Measurements from ENCODE around the gene APOL6. TPM values are rescaled to one million over a fixed set of nuclear protein-coding genes. Genes with fewer than 3 reads are reported as not detected.

APOL6 gene
- total and polyA plus RNA-seq, 2 of the 4 experiments (the other 2 are of a cell fraction): 1.2 to 7.2 TPM

DNA sequence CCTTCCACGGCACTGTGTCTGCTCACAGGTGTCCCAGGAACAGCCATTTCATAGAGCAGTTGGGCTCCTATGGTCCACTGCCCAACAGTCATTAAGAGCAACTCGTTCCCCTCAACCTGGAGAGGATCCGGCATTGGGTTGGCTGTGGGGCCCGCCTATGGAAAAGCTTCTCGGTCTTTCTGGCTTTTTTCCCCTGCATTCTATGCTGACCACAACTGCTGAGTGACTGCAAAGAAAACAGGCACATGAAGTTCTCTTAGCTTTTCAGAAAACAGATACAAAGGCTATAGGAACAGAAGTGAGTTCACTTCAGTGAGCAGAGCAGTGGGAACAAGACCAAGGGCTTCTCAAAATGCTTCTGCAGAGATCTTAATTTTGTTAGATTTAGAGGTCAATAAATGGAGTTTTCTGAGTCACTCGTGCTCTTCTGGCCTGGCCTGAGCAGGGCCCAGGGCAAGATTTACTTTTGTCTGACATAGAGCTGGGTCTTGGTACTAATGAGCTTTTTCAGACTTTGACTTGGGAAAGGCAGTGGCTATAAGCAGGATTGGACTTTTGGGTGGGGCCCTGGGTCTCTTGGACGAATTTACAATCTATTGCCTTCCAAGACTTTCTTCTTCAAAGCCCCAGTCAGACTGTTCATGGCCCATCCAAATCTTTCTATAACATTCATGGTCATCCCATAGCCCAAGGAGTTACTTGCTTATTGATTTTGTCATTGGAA lies 55.8 kb downstream of the APOL6 start (continued):
- TF ChIP-seq MAZ (IDR thresholded peaks at IDR 0.05; ENCODE audit: borderline replicate concordance, low read depth, low read length): no peak

DNA sequence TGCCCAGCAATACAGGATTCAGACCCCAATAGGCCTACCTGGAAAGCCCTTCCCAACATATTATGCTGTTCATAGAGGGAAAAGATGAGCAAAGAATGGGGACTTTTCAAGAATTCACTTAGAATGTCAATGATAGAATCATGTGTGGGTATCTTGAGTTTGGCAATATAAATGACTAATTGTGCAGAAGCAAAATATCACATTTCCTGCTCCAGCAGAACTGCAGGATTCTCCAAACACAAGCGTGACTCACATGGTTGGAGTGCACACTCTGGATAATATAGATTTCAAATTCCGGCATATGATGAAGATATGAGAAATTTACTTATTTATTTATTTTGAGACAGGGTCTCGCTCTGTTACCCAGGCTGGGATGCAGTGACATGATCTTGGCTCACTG lies 56.9 kb downstream of the APOL6 start:
- no CpG with 5 or more reads among the region's 3 CpGs for WGBS, 2 experiments (ENCODE audit: extremely low coverage in 2 of 2, insufficient read length in 1 of 2)
- in situ Hi-C loops (cut with MboI; ENCODE audit: low sequenced_read_pairs): no loop called here
- CTCF ChIA-PET: interaction anchor here (0.6 to 0.7 kb wide), 2 partner anchors 109 to 299 kb away, joined by 4 to 5 read pairs; no protein-coding TSS in a partner anchor

More for the DNA sequence above, 56.9 kb downstream of the APOL6 start:
- H3K4me2 ChIP-seq (ENCODE audit: low read depth, low read length): peak overlapping the region; percentile 28
- H2AK5ac ChIP-seq (ENCODE audit: low read depth, low read length): peak overlapping the region; percentile 48; the same call in 1 of the 2 replicates
- no peaks in the 10 kb centered on the region; the same call in 1 of the 2 replicates for H4K20me1 ChIP-seq (ENCODE audit: insufficient read depth, low read length)
- no peak overlapping the region; a peak in 1 of 4 replicates for H4K8ac ChIP-seq (ENCODE audit: low read depth in 2 of 2, low read length in 2 of 2)
- H2BK5ac ChIP-seq (ENCODE audit: low read depth, low read length, poor library complexity, severe bottlenecking): peak overlapping the region; percentile 68
- H4K91ac ChIP-seq (ENCODE audit: insufficient read depth, low read depth, low read length): no peak overlapping the region; the same call in 1 of the 2 replicates
- peak overlapping the region; percentile 55 for H2BK20ac ChIP-seq (ENCODE audit: low read depth, low read length)
- H3K23ac ChIP-seq (ENCODE audit: low read depth, low read length): no peak overlapping the region
- POLR2A ChIA-PET (ENCODE audit: unreplicated experiment): no interaction called here
- H2BK120ac ChIP-seq (ENCODE audit: low read depth, low read length): peak overlapping the region; percentile 58
- no peak overlapping the region for H3K56ac ChIP-seq (ENCODE audit: extremely low read depth, insufficient read depth, low read length)
- H3K79me1 ChIP-seq (ENCODE audit: low read depth in 1 of 2, low read length in 2 of 2): no peaks in the 10 kb centered on the region; a peak in 1 of 4 replicates
- TF ChIP-seq MAFK (IDR thresholded peaks at IDR 0.05; ENCODE audit: low read depth, low read length) (0 out of 2 replicates have a peak, but pooled peaks have one; percentile 33), BHLHE40 (IDR thresholded peaks at IDR 0.05; ENCODE audit: low read depth, low read length) (peak; percentile 66), FOS (IDR thresholded peaks at IDR 0.05; ENCODE audit: low read depth, low read length) (peak; percentile 91), MAZ (IDR thresholded peaks at IDR 0.05; ENCODE audit: borderline replicate concordance, low read depth, low read length) (no peak), RFX5 (IDR thresholded peaks at IDR 0.05; ENCODE audit: low read depth, low read length) (no peak), CEBPB (IDR thresholded peaks at IDR 0.05; ENCODE audit: low read depth, low read length) (peak; percentile 94), SMC3 (IDR thresholded peaks at IDR 0.05; ENCODE audit: low read depth, low read length) (no peak), RAD21 (IDR thresholded peaks at IDR 0.05; ENCODE audit: low read length) (no peak)
- TF ChIP-seq, protein P1, sequence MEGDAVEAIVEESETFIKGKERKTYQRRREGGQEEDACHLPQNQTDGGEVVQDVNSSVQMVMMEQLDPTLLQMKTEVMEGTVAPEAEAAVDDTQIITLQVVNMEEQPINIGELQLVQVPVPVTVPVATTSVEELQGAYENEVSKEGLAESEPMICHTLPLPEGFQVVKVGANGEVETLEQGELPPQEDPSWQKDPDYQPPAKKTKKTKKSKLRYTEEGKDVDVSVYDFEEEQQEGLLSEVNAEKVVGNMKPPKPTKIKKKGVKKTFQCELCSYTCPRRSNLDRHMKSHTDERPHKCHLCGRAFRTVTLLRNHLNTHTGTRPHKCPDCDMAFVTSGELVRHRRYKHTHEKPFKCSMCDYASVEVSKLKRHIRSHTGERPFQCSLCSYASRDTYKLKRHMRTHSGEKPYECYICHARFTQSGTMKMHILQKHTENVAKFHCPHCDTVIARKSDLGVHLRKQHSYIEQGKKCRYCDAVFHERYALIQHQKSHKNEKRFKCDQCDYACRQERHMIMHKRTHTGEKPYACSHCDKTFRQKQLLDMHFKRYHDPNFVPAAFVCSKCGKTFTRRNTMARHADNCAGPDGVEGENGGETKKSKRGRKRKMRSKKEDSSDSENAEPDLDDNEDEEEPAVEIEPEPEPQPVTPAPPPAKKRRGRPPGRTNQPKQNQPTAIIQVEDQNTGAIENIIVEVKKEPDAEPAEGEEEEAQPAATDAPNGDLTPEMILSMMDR (conservative IDR thresholded peaks at IDR 0.05; ENCODE audit: low read depth, low read length): no peak
- TF ChIP-seq, protein P2, sequence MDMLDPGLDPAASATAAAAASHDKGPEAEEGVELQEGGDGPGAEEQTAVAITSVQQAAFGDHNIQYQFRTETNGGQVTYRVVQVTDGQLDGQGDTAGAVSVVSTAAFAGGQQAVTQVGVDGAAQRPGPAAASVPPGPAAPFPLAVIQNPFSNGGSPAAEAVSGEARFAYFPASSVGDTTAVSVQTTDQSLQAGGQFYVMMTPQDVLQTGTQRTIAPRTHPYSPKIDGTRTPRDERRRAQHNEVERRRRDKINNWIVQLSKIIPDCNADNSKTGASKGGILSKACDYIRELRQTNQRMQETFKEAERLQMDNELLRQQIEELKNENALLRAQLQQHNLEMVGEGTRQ (IDR thresholded peaks at IDR 0.05; ENCODE audit: low read depth, low read length): no peak
- TF ChIP-seq, protein P3, sequence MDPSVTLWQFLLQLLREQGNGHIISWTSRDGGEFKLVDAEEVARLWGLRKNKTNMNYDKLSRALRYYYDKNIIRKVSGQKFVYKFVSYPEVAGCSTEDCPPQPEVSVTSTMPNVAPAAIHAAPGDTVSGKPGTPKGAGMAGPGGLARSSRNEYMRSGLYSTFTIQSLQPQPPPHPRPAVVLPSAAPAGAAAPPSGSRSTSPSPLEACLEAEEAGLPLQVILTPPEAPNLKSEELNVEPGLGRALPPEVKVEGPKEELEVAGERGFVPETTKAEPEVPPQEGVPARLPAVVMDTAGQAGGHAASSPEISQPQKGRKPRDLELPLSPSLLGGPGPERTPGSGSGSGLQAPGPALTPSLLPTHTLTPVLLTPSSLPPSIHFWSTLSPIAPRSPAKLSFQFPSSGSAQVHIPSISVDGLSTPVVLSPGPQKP (IDR thresholded peaks at IDR 0.05; ENCODE audit: borderline replicate concordance, low read depth, low read length): no peak
- peak; percentile 95 for DNase-seq
- H3K36me3 ChIP-seq (ENCODE audit: control insufficient read depth, insufficient read depth, low read length): no peaks in the 10 kb centered on the region
- H3K4me3 ChIP-seq (ENCODE audit: insufficient read depth, low read depth, low read length): no peak overlapping the region
- 0 out of 3 replicates have a peak overlapping the region, but pooled peaks have one; percentile 29 for H2BK15ac ChIP-seq (ENCODE audit: low read depth, low read length)
- peak overlapping the region; percentile 53 for H3K27ac ChIP-seq (ENCODE audit: insufficient read depth, low read length)
- H4K5ac ChIP-seq (ENCODE audit: low read depth, low read length): no peak overlapping the region
- intact Hi-C loops (cut with micrococcal nuclease) (loop anchor here (5.0 kb wide), 1 partner anchor 38 kb away; no protein-coding TSS in a partner anchor), dilution Hi-C loops (cut with HindIII; ENCODE audit: low sequenced_read_pairs, unreplicated experiment) (no loop called here)
- H3K4me1 ChIP-seq (ENCODE audit: control insufficient read depth, insufficient read depth, low read length): peaks cover 18% of the 10 kb centered on the region
- peaks cover 12% of the 10 kb centered on the region; the same call in 1 of the 2 replicates for H3K9me1 ChIP-seq (ENCODE audit: insufficient read depth, low read length)
- H3K4ac ChIP-seq (ENCODE audit: low read depth, low read length): peak overlapping the region; percentile 59
- no peak overlapping the region; the same call in 1 of the 2 replicates for H3K14ac ChIP-seq (replicated peaks; ENCODE audit: low read depth, low read length)
- BruUV-seq (replicated peaks): no TSS peak
- H3K9me3 ChIP-seq (ENCODE audit: control insufficient read depth, insufficient read depth, low read length): no peaks in the 10 kb centered on the region
- no peak overlapping the region for H2AFZ ChIP-seq (replicated peaks; ENCODE audit: low read length, poor library complexity)
- no peak overlapping the region for H2AK9ac ChIP-seq (replicated peaks; ENCODE audit: low read depth, low read length, poor library complexity)
- H3K27me3 ChIP-seq (ENCODE audit: control insufficient read depth, insufficient read depth, low read length): no peaks in the 10 kb centered on the region
- no peak overlapping the region for H3K18ac ChIP-seq (ENCODE audit: low read depth, low read length)
- peak; percentile 91 for ATAC-seq (ENCODE audit: low read depth)
- no peak overlapping the region for H3K9ac ChIP-seq (ENCODE audit: low read depth, low read length)
